ENCODE measurements around the gene LEPR.

DNA sequence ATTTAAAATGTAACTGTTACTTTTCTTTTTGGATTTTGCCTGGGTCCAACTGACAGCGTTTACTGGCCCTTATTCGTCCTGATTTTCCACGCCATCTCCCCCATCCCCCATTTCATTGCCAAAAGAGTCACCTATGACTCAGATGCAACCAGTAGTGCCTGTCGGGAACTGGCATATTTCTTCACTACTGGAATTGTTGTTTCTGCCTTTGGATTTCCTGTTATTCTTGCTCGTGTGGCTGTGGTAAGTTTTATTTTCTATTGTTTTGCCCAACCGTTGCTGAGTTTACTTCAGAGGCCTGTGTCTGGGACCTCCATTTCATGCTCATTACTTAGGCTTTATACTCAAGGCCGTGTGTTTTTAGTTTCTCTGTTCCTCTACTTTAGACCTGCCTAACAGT is 9.3 kb downstream of the LEPR start:
- TF ChIP-seq, protein P1, sequence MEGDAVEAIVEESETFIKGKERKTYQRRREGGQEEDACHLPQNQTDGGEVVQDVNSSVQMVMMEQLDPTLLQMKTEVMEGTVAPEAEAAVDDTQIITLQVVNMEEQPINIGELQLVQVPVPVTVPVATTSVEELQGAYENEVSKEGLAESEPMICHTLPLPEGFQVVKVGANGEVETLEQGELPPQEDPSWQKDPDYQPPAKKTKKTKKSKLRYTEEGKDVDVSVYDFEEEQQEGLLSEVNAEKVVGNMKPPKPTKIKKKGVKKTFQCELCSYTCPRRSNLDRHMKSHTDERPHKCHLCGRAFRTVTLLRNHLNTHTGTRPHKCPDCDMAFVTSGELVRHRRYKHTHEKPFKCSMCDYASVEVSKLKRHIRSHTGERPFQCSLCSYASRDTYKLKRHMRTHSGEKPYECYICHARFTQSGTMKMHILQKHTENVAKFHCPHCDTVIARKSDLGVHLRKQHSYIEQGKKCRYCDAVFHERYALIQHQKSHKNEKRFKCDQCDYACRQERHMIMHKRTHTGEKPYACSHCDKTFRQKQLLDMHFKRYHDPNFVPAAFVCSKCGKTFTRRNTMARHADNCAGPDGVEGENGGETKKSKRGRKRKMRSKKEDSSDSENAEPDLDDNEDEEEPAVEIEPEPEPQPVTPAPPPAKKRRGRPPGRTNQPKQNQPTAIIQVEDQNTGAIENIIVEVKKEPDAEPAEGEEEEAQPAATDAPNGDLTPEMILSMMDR (IDR thresholded peaks at IDR 0.05; ENCODE audit: insufficient read depth, low read length, poor library complexity, severe bottlenecking) = no peak
- no peak for TF ChIP-seq EZH2phosphoT487 (conservative IDR thresholded peaks at IDR 0.05; ENCODE audit: low read length)
